Activated T-helper 1 cell treated with Interleukin-2 at 50 U/mL for 16 hours (primary cell): ENCODE measurements around the gene OGFOD2.
"Not testable (repeated sequence)": the region's sequence is repeated elsewhere in the genome, so short reads cannot be mapped to it uniquely, and the experiment has no call there.

Experiments
- DNase-seq: peaks from one replicate; pipeline ENCODE4 v3.0.0-alpha.2; 2020; ENCODE audit warnings: low read depth

The OGFOD2 gene

GRCh38 chr12:123005081-123005626 is 30.1 kb downstream of the OGFOD2 start:
- DNase-seq: no peak

- no peak for DNase-seq
Observed at GRCh38 chr12:123006977-123007376, 31.9 kb downstream of the OGFOD2 start.

GRCh38 chr12:123010110-123010509 is 35.1 kb downstream of the OGFOD2 start:
- DNase-seq: no peak

DNA sequence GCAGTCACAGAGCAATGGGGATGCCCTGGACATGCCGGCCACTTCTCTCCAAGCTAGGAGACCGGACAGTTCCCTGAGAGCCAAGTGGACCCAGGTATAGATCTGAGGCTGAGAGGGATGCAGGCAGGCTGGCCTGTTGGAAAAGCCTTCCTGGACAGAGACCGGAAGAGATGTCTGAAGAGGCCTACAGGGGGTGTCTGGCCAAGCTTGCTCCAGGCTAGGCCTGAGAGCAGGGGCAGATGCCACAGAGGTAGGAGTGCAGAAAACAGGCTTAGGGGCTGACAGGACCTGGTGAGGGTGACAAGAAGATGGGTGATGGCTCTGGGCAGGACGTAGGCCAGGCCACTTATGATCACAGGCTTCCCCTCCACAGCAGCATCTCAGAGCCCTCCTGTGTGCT is 35.6 kb downstream of the OGFOD2 start:
- no peak for DNase-seq

DNA sequence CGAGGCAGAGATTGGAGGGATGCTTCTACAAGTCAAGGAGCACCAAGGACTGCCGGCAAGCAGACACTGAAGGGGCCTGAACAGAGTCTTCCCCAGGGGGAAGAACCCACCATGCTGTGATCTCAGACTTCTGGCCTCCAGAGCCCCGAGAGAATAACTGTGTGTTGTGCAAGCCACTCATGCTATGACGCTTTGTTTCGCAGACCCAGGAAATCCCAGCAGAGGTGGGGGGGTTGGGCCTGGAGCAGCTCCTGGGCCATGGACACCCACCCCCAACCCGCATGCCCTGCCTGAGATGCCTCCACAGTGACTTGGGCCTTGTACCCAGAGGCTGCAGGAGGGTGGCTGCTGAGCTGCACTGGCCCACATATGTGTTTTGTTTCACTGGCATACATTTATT is 36.7 kb downstream of the OGFOD2 start:
- DNase-seq: no peak

GRCh38 chr12:123013185-123014095 is 38.4 kb downstream of the OGFOD2 start:
- DNase-seq: no peak

- not testable (repeated sequence) for DNase-seq
Observed at GRCh38 chr12:123014473-123014872, 39.4 kb downstream of the OGFOD2 start.

DNA sequence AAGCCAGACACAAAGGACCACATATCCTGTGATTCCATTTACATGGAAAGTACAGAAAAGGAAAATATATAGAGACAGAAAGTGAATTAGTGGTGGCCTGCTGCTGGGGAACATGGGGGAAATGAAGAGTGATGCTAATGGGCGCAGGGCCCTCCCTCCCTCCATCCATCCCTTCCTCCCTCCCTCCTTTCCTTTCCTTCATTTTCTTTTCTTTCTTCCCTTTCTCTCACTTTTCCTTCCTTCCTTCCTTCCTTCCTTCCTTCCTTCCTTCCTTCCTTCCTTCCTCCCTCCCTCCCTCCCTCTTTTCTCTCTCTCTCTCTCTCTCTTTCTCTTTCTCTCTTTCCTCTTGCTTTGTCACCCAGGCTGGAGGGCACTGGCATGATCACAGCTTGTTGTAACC is 42.7 kb downstream of the OGFOD2 start:
- no peak for DNase-seq

DNA sequence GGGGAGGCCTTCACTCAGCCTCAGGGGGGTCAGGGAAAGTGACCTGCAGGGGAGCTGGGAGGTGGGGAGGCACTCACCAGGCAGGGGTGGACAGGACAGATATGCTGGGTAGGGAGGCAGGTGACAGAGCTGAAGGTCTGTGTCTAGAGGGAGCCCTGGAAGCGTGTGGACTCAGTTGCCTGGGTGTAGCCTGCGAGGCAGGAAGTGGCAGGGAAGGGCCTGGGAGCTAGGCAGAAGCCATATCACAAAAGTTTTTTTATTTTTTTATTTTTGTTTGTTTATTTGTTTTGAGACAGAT is 44.7 kb downstream of the OGFOD2 start:
- DNase-seq: no peak

DNA sequence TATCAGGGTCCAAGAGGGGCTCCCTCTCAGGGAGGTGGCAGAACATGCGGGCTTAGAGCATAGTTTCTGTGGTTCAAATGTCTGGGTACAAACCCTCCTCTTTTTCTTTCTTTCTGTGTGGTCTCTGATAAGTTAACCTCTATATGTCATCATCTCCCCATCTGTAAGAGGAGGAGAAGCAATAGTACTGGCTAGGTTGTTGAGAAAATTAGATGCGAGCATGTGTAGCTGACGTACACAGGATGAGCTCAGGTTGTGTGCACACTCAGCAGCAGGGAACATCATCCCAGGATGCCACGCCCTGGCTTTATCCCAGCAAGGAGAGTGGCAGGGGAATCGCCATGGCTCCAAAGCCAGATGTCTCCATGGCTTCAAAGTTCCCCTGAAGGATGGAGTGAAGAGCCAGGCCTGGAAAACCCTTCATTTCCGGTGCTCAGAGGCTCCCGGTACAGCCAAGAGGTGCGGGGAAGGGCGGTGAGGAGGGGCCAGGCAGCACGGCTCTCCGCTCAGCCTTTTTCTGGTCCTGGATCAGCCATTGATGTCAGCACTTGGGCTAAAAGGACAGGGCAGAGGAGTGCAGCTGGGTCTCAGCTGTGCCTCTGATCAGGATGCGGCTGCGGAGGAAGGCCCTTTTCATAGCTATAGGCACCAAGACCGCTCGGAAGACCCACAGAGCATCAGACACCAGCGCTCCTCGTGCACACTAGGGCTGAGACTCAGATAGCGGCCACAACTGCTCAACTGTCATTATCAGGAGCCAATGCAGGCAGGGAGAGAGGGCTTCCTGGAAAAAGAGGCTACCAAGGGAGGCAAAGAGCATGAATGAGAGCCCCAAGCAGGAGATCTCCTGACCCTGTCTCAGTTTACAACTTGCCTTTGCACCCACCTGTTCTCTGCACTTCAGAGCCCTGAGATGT is 46.9 kb downstream of the OGFOD2 start:
- DNase-seq: no peak

GRCh38 chr12:123022846-123023245 is 47.8 kb downstream of the OGFOD2 start:
- no peak for DNase-seq

GRCh38 chr12:123024819-123025391 is 49.9 kb downstream of the OGFOD2 start:
- no peak for DNase-seq

GRCh38 chr12:123026094-123026853 is 51.2 kb downstream of the OGFOD2 start:
- DNase-seq: no peak

- no peak for DNase-seq
Observed at GRCh38 chr12:123027726-123028445, 52.8 kb downstream of the OGFOD2 start.

GRCh38 chr12:123028475-123028874 is 53.4 kb downstream of the OGFOD2 start:
- DNase-seq: no peak

GRCh38 chr12:123029550-123029949 is 54.5 kb downstream of the OGFOD2 start:
- no peak for DNase-seq
